ENCODE measurements around the gene TRAPPC3. TPM values are rescaled to one million over a fixed set of nuclear protein-coding genes. Genes with fewer than 3 reads are reported as not detected.

The TRAPPC3 gene
- total and polyA plus RNA-seq, 9 of the 15 experiments (the other 6 are each of a cell fraction or from before 2014, with no cell fraction given), result 20.6 to 141 (median 112) TPM

DNA sequence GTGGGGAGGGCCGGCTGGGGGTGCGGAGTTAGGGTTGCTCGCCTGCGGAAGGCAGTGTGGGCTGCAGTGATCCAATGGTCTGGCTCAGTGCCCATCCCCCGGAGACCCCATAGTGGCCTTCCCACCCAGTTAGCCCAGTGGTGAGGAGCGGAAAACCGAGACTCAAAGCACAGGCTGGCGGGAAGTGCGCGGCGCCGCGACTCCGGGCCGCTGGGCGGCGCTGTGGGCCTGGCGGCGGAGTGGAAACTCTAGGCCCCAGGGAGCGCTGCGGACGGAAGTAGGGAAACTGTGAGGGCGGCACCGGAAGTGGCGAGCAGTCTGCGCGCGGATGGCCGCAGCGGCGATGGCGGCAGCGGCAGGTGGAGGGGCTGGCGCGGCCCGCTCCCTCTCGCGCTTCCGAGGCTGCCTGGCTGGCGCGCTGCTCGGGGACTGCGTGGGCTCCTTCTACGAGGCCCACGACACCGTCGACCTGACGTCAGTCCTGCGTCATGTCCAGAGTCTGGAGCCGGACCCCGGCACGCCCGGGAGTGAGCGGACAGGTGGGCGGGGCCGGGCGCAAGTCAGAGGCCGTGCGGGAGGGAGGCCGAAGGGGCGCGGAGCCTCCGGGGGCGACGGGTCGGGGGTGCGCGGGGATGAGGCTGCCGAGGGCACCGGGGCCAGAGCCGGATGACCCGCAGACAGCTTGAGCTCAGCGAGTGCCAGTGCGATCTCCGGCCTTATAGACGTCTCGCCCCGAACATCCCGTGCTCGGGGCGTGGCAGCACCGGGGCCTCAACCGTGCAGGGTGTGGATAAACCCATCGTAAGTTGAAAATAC, 60.5 kb downstream of the TRAPPC3 start, which contains the start of gene ADPRS (continued):
- TF ChIP-seq, protein P1, sequence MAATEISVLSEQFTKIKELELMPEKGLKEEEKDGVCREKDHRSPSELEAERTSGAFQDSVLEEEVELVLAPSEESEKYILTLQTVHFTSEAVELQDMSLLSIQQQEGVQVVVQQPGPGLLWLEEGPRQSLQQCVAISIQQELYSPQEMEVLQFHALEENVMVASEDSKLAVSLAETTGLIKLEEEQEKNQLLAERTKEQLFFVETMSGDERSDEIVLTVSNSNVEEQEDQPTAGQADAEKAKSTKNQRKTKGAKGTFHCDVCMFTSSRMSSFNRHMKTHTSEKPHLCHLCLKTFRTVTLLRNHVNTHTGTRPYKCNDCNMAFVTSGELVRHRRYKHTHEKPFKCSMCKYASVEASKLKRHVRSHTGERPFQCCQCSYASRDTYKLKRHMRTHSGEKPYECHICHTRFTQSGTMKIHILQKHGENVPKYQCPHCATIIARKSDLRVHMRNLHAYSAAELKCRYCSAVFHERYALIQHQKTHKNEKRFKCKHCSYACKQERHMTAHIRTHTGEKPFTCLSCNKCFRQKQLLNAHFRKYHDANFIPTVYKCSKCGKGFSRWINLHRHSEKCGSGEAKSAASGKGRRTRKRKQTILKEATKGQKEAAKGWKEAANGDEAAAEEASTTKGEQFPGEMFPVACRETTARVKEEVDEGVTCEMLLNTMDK (IDR thresholded peaks at IDR 0.05; ENCODE audit: borderline replicate concordance, insufficient read depth, low read depth, low read length, poor library complexity, severe bottlenecking), result peak; percentile 99
- TF ChIP-seq TAF7 (tag; IDR thresholded peaks at IDR 0.05) (peak; percentile 52; the same call in 1 of the 2 replicates), ARID3A (IDR thresholded peaks at IDR 0.05; ENCODE audit: borderline replicate concordance, low read depth, low read length) (0 out of 2 replicates have a peak, but pooled peaks have one; percentile 27), ZNF75A (CRISPR knock-in tag; IDR thresholded peaks at IDR 0.05) (no peak), SPI1 (IDR thresholded peaks at IDR 0.05; ENCODE audit: borderline replicate concordance, low read depth, low read length) (peak; percentile 82), RUNX1 (IDR thresholded peaks at IDR 0.05; ENCODE audit: low read depth) (no peak), SOX6 (IDR thresholded peaks at IDR 0.05) (peak; percentile 73), MXI1 (IDR thresholded peaks at IDR 0.05; ENCODE audit: low read depth, low read length) (peak; percentile 24; the same call in 1 of the 2 replicates), NFIX (CRISPR knock-in tag; IDR thresholded peaks at IDR 0.05; ENCODE audit: low read depth) (no peak), ZNF740 (CRISPR knock-in tag; IDR thresholded peaks at IDR 0.05) (peak; percentile 92), ZNF740 (tag; IDR thresholded peaks at IDR 0.05) (peak in 1 of 2 experiments; percentile 78; a peak in 2 of 4 replicates), XRCC5 (IDR thresholded peaks at IDR 0.05; ENCODE audit: low read depth, low read length) (peak; percentile 99), ZNF518B (CRISPR knock-in tag; IDR thresholded peaks at IDR 0.05) (no peak), ZNF263 (CRISPR knock-in tag; IDR thresholded peaks at IDR 0.05; ENCODE audit: borderline replicate concordance) (peak; percentile 68; the same call in 1 of the 2 replicates), MCM7 (IDR thresholded peaks at IDR 0.05) (no peak), SREBF1 (IDR thresholded peaks at IDR 0.05; ENCODE audit: borderline replicate concordance, low read depth, low read length) (no peak), CC2D1A (IDR thresholded peaks at IDR 0.05) (no peak)
- TF ChIP-seq, protein P2, sequence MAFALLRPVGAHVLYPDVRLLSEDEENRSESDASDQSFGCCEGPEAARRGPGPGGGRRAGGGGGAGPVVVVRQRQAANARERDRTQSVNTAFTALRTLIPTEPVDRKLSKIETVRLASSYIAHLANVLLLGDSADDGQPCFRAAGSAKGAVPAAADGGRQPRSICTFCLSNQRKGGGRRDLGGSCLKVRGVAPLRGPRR (CRISPR knock-in tag; IDR thresholded peaks at IDR 0.05), result 0 out of 2 replicates have a peak, but pooled peaks have one; percentile 9

Data from K562 (cell line).